ENCODE results near the gene KLHL2.

DNA sequence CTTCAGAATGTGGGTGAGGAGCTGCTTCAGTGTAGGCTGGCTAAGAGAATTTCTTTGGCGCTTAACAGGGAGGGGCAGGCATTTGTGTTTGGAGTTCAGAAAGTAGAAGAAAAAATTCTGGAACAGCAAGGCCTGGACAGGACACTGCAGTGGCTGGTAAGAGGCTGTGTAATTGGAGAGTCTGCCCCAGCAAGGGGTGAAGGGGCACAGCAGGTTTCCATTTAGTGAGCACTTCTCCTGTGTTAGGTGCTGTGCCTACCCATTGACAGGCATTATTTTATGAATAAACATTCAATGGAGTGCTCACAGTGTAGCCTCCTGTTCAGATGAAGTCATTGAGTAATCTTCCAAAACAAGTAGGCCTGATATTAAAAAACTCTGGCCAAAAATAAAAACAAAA is 160.8 kb downstream of the KLHL2 start:
- TF ChIP-seq, protein P1, sequence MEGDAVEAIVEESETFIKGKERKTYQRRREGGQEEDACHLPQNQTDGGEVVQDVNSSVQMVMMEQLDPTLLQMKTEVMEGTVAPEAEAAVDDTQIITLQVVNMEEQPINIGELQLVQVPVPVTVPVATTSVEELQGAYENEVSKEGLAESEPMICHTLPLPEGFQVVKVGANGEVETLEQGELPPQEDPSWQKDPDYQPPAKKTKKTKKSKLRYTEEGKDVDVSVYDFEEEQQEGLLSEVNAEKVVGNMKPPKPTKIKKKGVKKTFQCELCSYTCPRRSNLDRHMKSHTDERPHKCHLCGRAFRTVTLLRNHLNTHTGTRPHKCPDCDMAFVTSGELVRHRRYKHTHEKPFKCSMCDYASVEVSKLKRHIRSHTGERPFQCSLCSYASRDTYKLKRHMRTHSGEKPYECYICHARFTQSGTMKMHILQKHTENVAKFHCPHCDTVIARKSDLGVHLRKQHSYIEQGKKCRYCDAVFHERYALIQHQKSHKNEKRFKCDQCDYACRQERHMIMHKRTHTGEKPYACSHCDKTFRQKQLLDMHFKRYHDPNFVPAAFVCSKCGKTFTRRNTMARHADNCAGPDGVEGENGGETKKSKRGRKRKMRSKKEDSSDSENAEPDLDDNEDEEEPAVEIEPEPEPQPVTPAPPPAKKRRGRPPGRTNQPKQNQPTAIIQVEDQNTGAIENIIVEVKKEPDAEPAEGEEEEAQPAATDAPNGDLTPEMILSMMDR (IDR thresholded peaks at IDR 0.05), result no peak
- TF ChIP-seq EP300 (IDR thresholded peaks at IDR 0.05) (no peak), POLR2A (IDR thresholded peaks at IDR 0.05) (no peak)
